ENCODE results near the gene ATP8B2.
"Not testable (repeated sequence)": the region's sequence is repeated elsewhere in the genome, so short reads cannot be mapped to it uniquely, and the experiment has no call there.

ATP8B2 gene

DNA sequence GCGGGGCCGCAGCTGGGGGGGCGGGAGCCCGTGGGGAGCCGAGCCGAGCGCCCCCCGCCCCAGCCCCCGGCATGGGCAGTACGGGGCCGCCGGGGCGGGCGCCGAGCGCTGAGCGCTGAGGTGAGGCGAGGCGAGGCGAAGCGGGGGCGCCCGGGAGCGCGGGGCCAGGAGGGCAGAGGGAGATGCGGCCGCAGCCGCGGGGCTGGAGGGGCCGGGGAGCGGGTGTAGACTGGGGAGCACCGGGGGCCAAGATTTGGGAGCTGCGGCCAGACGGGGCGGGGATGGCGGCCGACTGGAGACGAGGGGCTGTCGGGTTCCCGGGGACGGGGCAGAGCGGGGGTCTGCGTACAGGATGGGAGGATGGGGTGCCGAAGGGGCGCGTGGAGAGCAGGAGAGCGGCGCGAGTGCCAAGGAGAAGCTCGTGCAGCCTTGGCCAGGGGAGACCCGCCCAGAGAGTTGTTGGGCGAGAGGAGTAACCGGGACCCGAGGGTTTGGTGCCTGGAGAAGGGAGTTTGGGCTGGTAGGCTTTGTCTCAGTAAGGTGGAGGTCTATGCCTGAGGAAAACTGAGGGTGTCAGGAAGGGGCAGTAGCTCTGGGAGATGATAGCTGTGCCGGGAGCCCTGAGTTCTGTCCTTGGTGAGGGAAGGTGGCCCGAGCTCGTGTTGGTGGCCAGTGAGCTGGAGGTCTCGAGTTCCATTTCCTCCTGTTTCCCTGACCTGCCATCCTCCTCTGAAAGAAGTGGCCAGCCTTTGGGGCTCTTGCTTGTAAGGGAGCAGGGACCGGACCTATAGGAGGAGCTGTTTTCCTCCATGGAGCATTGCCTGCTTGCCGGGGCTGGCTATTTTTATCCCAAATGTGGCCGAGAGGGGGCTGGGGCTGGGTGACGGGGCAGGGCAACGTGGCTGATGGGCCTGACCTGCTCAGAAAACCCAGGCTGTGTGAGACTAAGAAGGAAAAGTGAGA lies 539 bp downstream of the ATP8B2 start:
- peak; percentile 34 for DNase-seq

DNA sequence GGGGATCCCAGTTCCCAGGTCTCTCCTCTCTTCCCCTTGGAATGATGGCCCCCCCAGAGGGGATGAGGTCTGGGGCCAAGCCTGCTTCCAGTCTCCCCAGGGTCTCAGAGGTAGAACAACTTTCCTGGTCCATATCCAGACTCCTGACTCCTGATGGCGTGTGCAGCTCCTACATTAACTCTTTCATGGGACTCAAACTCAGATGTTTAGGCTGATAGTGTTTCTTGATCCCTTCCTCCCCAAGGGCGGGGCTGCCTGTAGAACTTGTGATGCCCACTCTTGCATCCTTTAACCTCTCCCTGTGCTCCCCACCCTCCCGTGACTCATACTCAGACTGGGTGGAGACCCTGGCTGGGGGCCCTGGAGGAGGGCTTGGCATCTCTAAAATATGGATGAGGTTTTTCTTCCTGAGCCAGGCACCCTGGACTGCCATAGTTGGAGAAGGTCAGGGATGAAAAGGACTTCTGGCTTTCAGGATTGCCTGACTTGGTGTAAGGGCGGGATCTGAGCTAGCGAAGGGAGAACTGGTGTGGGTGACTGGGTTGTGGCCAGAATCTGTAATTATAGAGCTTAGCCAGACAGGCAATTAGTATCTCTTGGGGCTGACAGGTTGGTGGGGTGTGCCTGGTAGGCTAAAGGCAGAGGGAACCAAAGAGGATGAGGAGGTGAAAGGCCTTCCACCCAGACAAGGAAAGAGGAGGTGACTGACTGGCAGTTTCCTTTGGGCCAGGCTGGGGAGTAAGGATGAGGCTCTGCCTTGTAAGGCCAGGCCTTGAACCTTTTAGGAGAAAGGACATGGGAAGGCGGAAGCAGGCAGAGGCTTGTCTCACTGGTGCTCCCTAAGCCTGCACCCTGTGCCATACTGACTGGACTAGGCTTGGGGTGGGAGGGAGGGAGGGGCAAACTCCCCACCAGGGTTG lies 1.5 kb downstream of the ATP8B2 start:
- DNase-seq: no peak

DNA sequence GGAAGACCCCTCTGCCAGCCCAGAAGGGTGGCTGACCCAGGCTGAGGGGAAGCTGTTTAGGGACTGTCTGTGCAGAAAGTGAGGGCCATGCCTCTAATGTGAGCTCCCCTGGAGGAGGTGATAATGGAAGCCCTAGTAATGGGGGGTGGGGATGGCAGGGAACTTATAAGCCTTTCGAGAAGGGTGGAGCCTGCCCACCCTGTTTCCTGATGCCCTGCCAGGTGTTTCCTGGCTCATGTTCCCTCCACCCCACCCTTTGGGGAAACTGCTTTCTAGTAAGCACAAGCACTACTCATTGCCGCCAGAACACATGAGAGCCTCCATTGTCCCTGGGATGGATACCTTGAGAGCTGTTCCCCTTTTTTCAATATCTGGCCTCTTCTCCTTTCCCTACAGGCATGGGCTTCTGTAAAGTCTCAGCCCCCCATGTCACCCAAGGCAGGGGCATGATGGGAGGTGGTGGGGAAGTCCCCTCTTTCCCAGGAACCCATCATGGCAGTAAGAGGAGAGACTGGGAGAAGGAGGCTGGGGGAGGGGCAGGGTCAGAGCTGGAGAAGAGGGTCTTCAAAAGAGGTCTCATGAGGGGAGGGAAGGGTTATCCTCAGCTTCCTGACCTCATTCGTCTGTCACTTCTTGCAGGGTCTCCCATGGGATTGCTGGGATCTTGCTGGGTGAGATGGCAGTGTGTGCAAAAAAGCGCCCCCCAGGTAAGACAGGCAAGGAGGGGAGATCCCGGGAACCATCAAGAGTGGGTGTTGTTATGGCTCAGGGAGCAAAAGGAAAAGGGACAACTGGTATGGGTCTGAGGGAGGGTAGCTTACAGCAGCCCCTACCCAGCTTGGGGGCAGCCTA lies 2.4 kb downstream of the ATP8B2 start:
- DNase-seq: no peak

DNA sequence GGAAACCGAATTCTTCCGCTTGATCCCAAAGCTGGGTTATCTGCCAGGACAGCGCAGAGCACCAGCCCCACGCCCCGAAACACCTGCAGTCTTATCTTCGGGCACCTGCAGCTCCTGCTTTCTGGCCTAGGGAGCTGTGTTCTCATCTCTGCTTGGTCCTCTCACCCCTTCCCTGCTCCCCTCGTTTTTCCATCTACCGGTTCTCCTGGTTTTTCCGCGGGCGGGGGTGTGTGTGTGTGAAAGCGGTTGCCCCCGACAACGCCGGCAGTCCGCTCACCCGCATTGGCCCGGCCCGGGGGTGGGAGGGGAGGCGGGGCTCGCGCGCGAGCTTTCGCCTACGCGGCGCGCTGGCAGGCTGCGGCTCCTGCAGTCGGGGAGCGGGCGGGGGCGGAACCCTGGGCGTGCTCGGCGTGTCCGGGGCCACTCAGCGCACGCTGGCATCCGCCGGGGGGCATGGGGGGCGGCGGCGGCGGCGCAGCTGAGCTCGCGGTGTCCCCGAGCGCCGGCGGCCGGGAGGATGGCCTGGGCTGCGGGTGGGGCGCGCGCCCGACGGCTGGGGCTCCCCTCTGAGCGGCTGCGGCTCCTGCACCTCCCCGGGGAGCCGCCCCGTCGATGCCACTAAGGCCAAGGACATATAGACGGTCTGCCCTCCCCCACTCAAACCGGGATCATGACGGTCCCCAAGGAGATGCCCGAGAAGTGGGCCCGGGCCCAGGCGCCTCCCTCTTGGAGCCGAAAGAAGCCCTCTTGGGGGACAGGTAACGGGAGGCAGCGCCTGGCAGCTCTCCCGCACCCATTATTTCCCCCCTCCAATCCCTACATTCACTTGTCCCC lies 3.2 kb downstream of the ATP8B2 start:
- DNase-seq: peak; percentile 91

DNA sequence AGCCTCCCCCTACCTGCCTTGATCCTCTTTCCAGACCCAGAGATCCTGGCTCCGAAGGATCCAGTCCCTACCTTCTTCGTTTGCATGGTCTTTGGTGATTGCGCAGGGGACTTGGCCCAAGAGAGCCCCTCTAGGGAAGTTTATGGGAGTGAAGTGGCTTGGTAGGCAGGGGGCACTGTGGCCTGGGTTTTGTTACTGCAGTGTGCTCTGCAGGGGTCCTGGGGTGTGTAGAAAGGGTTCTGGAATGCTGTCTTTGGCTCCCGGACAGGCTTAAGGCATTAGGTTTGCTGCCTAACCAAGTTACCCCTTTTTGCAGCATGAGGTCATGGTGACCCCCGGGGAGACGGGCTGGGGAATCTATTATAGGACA lies 3.8 kb downstream of the ATP8B2 start:
- DNase-seq: no peak

DNA sequence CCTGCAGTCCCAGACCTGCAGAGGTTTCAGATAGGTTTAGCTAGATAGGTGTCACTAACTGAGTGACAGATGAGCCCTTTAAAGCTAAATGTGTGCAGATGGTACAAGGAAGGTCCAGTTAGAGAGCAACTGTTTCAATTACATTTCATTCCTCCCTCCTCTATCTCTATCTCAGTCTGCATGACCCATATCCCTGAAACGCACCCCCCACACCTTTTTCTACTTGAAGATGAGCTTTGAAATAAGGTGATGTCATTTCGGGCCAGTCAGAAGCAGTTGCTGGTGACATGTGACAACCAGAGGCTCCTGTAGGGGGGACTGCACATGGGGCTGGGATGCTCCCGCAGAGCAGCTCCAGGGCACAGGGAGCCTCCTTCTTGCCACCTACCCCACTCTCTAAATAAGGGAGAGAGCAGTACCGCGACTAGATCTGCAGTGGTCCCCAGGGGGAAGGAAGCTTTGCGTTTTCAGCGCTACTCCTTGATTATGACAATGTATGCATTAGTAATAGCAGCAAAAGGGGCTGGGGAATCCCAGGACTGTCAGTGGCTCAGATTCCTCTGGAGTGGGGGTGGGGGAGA lies 4.3 kb downstream of the ATP8B2 start:
- peak; percentile 30 for DNase-seq

DNA sequence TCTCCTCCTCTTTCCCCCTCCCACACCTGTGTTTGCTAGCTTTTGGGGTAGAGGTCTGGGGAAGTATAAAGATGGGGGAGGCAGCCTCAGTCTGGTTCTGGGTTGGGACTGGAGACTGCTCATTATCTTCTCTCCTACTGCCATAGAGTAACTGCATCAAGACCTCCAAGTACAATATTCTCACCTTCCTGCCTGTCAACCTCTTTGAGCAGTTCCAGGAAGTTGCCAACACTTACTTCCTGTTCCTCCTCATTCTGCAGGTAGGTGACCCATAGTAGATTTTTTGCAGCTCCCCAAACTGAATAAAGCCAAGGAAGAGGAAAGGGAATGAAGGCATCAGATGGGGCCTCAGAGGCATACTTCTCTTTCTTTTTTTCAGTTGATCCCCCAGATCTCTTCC lies 5.3 kb downstream of the ATP8B2 start:
- no peak for DNase-seq

DNA sequence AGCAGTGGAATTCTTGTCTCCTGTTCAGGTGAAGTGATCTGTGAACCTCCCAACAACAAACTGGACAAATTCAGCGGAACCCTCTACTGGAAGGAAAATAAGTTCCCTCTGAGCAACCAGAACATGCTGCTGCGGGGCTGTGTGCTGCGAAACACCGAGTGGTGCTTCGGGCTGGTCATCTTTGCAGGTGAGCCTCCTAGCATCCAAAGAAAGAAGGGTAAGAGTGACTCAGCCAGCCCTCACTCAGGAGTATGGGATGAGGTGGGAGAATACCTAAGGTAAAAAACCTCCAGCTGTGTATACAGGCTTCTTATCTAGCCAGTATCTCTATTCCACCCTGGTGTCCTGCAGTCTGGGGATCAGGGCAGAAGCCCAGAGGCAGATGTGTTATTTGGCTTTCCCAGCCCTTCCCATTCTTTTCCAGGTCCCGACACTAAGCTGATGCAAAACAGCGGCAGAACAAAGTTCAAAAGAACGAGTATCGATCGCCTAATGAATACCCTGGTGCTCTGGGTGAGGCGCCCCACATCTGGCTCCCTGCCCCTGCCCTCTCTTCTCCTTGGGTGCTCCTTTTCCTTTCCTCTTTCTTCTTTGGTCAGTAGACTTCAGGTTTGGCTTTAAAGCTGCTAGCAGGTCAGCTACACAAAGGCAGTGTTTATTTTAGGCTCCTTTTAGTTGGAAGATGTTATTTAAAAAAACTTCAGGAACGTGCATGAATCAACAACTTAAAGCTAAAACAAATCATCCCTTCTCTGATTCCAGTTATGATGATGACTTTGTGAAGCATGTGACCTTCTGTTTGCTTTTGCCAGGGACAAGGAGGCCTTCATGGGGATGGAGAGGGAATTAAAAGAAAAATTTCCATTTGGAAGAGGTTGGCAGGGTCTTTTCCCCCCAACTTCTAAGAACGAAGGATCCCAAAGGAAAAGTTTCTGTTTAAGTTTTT lies 9.0 kb downstream of the ATP8B2 start:
- no peak for DNase-seq

DNA sequence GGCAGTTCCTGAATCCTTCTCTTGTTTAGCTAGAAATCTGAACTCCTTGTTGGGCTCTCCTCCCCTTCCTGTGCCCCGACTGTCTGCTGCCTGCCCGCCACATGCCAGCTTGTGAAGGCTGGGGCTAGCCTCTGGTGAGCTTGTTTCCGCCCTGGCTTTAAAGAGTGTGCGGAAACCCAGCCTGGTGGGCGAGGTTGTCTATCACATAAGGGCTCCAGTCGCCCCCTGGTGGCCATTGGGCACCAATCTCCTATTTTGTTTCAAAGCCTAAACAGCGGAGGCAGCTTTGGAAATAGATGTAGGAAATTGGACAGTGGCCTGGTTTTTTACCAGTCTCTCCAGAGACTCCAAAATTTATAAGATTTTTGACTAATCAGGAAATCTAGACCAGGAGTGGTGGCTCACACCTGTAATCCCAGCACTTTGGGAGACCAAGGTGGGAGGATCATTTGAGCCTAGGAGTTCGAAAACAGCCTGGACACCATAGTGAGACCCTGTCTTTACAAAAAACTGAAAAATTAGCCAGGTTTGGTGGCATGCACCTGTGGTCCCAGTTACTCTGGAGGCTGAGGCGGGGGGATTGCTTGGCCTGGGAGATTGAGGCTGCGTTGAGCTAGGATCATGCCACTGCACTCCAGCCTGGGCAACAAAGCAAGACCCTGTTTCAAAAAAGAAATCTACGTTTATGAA lies 9.8 kb downstream of the ATP8B2 start:
- peak; percentile 89 for DNase-seq

DNA sequence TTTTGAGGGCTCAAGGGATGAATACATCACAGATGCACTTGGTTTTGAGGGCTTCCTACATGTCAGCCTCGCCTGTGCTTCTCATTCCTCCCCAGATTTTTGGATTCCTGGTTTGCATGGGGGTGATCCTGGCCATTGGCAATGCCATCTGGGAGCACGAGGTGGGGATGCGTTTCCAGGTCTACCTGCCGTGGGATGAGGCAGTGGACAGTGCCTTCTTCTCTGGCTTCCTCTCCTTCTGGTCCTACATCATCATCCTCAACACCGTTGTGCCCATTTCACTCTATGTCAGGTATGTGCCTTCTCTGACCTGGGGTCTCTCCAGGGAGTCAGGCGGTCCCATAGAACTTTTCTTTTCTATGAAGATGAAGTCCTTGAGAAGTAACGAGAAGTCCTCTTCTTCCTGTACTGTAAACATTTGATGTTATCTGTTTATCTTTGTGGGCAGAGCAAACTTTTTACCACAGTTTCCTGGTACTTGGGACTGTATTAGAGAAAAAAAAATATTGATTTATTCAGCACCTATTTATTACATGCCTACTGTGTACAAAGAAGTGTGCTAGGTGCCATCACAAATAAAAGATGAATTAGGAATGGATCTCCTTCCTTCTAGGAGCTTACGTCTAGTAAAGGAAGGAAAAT lies 12.0 kb downstream of the ATP8B2 start:
- DNase-seq: no peak

DNA sequence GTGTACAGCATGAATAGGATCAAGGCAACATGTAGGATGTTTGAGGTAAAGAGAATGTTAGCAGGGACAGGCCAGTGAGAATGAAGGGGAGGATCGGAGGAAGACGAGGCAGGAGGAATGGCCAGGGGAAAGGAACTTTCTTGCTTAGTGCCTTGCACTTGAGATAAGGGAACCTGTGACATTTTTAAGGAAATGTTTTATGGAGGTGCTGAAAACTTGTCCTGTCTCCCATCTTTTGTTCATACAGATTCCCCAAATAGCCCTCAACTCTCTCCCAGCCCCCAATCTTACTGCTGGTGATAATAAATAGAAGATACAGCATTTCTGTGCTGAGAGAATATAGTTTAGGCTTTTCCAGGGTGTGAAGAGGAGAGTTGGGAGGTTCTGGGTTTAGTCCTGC lies 13.6 kb downstream of the ATP8B2 start:
- DNase-seq: no peak

DNA sequence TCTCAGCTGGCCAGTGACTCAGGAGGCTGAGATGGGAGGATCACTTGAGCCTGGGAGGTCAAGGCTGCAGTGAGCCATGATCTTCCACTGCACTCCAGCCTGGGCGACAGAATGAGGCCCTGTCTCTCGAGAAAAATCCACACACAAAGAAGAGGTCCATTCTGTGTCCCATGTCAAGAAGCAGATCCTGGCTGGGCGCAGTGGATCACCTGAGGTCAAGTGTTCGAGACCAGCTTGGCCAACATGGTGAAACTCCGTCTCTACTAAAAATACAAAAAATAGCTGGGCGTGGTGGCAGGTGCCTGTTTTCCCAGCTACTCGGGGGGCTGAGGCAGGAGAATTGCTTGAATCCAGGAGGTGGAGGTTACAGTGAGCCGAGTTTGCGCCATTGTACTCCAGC lies 16.0 kb downstream of the ATP8B2 start:
- not testable (repeated sequence) for DNase-seq

DNA sequence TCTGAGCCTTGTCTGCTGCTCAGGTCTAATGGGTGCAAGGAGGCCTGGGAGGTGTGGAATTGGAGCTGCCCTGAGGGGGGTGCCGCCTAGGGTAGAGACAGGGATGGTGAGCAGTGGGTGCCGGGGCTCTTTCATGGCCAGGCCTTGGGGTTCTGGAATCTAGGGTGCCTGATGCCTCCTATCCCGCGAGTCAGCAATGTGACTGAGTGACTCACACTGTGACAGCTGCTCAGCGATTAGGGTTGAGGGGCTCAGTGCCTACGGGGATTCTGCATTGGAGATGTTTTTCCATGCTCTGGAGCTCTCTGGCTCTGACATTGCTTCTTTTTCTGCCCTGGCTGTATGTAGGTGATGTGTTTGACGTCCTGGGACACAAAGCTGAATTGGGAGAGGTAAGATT lies 16.8 kb downstream of the ATP8B2 start:
- DNase-seq: no peak

DNA sequence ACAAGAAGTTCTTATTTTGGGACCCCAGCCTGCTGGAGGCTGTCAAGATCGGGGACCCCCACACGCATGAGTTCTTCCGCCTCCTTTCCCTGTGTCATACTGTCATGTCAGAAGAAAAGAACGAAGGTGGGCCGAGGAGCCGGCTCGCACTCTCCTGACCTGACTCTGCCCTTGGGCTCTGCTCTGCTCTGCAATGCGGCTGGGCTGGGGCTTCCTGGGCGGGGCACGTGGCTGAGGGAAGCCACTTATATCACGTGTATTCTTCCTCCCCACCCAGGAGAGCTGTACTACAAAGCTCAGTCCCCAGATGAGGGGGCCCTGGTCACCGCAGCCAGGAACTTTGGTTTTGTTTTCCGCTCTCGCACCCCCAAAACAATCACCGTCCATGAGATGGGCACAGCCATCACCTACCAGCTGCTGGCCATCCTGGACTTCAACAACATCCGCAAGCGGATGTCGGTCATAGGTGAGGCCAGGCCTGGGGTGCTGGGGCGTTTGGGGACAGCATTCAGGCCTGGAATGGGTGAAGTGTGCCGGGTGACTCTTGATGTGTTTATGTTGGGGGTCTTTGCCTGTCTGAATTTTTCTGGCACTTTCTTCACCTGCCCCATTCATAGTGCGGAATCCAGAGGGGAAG lies 17.6 kb downstream of the ATP8B2 start:
- DNase-seq: peak; percentile 59

DNA sequence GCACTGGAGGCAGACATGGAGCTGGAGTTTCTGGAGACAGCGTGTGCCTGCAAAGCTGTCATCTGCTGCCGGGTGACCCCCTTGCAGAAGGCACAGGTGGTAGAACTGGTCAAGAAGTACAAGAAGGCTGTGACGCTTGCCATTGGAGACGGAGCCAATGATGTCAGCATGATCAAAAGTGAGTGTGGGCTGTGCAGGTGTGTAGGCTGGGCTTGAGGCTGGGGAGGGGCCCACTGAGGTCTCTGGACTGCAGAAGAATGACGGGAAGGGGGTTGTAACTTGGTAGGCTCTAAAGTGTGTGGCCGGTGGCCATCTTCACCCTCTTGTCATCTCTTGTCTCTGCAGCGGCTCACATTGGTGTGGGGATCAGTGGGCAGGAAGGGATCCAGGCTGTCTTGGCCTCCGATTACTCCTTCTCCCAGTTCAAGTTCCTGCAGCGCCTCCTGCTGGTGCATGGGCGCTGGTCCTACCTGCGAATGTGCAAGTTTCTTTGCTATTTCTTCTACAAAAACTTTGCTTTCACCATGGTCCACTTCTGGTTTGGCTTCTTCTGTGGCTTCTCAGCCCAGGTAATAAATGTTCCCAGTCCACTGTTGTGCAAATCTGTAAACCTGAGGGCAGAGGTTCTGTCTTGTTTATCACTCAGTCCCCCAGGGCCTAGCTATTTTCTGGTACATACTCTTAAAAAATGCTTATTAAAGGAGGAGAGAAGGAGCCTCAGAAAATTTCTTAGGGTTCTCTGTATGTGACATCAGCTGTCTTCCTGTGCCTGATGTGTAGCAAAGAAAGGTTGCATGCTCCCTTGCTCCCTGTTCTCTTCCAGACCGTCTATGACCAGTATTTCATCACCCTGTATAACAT lies 19.9 kb downstream of the ATP8B2 start:
- peak; percentile 77 for DNase-seq

DNA sequence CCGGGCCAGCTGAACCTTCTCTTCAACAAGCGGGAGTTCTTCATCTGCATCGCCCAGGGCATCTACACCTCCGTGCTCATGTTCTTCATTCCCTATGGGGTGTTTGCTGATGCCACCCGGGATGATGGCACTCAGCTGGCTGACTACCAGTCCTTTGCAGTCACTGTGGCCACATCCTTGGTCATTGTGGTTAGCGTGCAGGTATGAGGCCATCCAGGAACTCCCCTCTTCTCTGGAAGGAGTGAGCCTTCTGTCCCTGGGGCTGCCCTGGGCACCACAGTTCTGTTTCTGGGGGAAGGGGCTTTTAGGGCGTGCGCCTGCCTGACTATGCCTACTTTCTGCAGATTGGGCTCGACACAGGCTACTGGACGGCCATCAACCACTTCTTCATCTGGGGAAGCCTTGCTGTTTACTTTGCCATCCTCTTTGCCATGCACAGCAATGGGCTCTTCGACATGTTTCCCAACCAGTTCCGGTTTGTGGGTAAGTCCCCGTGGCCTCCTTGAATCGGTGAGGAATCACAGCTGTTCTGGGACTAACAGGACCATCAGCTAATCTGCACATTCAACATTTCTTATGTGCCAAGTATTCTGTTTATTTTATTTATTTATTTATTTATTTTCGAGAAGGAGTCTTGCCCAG lies 21.1 kb downstream of the ATP8B2 start:
- DNase-seq: no peak

DNA sequence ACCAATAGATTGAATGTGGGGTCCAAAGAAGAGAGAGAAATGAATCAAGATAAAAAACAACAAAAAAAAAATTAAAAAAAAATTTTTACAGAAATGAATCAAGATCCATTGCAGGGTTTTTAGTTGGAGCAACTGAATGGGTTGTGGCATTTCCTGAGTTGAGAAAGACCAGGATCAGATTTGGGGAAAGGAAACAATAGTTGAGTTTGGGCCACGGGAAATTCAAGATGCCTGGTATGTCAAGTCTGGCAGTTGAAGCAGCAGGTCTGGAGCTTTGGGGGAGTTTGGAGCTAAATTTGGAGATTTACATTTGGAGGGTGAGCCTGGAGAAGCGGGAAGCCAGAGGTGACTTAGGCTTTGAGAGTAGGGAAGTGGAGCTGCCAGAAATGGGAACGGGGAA lies 22.6 kb downstream of the ATP8B2 start:
- no peak for DNase-seq
